ENCODE data around the gene ARHGAP25.

DNA sequence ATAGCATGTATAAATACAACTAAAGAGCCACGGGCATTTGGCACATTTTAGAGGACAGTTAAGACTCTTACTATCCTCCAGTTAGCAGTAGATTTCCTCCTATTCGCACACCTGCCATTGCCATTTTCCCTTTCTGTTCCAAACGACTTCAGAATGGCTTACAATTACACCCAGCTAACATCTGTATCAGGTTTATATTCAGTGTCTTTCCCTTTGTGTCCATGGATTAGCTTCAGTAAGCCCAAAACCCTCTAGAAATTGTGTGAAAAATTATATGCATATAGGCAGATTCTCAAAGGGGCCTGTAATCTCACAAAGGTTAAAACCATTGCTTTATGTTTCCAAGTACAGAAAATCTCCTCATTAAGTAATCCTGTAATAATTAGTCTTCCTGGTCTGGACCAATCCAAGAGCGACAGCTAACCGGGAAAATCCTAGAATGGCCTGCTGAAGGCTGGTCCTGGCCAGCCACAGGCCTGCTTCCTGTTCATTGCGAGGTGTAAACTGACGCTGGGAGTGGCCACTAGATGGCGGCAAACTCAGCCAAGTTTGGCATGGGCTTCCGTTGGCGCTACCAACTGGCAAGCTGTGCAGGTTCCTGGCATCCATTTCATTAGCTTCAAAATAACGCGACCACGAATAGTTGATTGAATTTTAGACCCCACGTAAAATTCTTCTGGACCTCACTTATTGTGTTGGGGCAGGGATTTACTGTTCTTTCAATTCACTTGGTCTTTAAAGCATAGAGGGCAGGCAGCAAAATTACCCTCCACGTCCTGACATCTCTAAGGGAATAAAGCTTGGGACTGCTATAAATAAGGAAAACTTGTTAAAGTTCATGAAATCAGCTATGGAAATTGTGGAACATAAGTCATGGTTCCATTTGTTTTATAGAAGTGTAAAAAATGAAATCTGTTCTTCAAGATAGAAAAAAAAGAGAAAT lies 17.1 kb downstream of the ARHGAP25 start:
- TF ChIP-seq, protein P1, sequence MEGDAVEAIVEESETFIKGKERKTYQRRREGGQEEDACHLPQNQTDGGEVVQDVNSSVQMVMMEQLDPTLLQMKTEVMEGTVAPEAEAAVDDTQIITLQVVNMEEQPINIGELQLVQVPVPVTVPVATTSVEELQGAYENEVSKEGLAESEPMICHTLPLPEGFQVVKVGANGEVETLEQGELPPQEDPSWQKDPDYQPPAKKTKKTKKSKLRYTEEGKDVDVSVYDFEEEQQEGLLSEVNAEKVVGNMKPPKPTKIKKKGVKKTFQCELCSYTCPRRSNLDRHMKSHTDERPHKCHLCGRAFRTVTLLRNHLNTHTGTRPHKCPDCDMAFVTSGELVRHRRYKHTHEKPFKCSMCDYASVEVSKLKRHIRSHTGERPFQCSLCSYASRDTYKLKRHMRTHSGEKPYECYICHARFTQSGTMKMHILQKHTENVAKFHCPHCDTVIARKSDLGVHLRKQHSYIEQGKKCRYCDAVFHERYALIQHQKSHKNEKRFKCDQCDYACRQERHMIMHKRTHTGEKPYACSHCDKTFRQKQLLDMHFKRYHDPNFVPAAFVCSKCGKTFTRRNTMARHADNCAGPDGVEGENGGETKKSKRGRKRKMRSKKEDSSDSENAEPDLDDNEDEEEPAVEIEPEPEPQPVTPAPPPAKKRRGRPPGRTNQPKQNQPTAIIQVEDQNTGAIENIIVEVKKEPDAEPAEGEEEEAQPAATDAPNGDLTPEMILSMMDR (conservative IDR thresholded peaks at IDR 0.05): peak; percentile 85
- TF ChIP-seq EZH2 (IDR thresholded peaks at IDR 0.05; ENCODE audit: low read depth): no peak

All from PC-9 (cell line).